Large intestine (tissue), 3 donors: ENCODE results near the gene RASGRF2. TPM values are rescaled to one million over a fixed set of nuclear protein-coding genes. Genes with fewer than 3 reads are reported as not detected.
"Not testable (repeated sequence)": the region's sequence is repeated elsewhere in the genome, so short reads cannot be mapped to it uniquely, and the experiment has no call there.

ENCODE experiments used
- DNase-seq, 2 donors: peaks; one replicate each; pipeline versions ENCODE4 v3.0.0 to v3.0.0-alpha.2; 2013
- H3K27ac ChIP-seq: one replicate; pipeline ENCODE4 v1.5.1; 2013; ENCODE audit warnings: low read length
- H3K27me3 ChIP-seq: 2 replicates; pipeline ENCODE4 v1.6.1; 2013; ENCODE audit warnings: low read length; ENCODE audit not compliant: control insufficient read depth, insufficient read depth
- H3K36me3 ChIP-seq: 2 replicates; pipeline ENCODE4 v1.6.1; 2013; ENCODE audit warnings: low read length; ENCODE audit not compliant: control insufficient read depth, insufficient read depth
- H3K4me1 ChIP-seq: one replicate; pipeline ENCODE4 v1.6.1; 2013; ENCODE audit warnings: low read length; ENCODE audit not compliant: control insufficient read depth, insufficient read depth
- H3K4me3 ChIP-seq: one replicate; pipeline ENCODE4 v1.5.1; 2013; ENCODE audit warnings: low read length
- H3K9me3 ChIP-seq: one replicate; pipeline ENCODE4 v1.6.1; 2013; ENCODE audit warnings: mild to moderate bottlenecking, low read depth, low read length, moderate library complexity; ENCODE audit not compliant: control insufficient read depth
- WGBS: methylation state at CpG from one replicate; pipeline ENCODE4 v1.1.5; 2013; ENCODE audit warnings: low lambda C conversion rate; ENCODE audit not compliant: insufficient coverage; 5-methylcytosine and 5-hydroxymethylcytosine counted together
- polyA plus RNA-seq: library from polyadenylated mRNA; unstranded; fragments of 120-200 nt; gene quantifications from one replicate; pipeline ENCODE4 v1.2.1, GENCODE V29; 2013

RASGRF2 gene
- polyA plus RNA-seq, 1 donor, result 3.1 TPM

- H3K4me3 ChIP-seq, H3K27me3 ChIP-seq, DNase-seq, H3K36me3 ChIP-seq, H3K9me3 ChIP-seq, H3K27ac ChIP-seq, H3K4me1 ChIP-seq: not testable (repeated sequence)
- no CpG with 5 or more reads among the region's 6 CpGs for WGBS
Measured at GRCh38 chr5:81018608-81019007, 58.4 kb downstream of the RASGRF2 start.

- H3K36me3 ChIP-seq, result no peaks in the 10 kb centered on the region
- DNase-seq, result no peak
- H3K9me3 ChIP-seq, result no peaks in the 10 kb centered on the region
- H3K27ac ChIP-seq, result no peak overlapping the region
- no peaks in the 10 kb centered on the region for H3K4me1 ChIP-seq
- H3K27me3 ChIP-seq, result no peaks in the 10 kb centered on the region
- 86% methylated on average over 1 of the region's 1 CpG for WGBS
- no peak overlapping the region for H3K4me3 ChIP-seq
Measured at GRCh38 chr5:81019748-81020147, 59.6 kb downstream of the RASGRF2 start.

GRCh38 chr5:81020478-81021167 is 60.5 kb downstream of the RASGRF2 start:
- no peaks in the 10 kb centered on the region for H3K4me1 ChIP-seq
- H3K9me3 ChIP-seq, result no peaks in the 10 kb centered on the region
- no peak overlapping the region for H3K4me3 ChIP-seq
- H3K36me3 ChIP-seq, result no peaks in the 10 kb centered on the region
- no peak for DNase-seq
- H3K27me3 ChIP-seq, result no peaks in the 10 kb centered on the region
- WGBS, result 90% methylated on average over 2 of the region's 6 CpGs
- no peak overlapping the region for H3K27ac ChIP-seq

- H3K27me3 ChIP-seq, result no peaks in the 10 kb centered on the region
- no CpG with 5 or more reads among the region's 4 CpGs for WGBS
- no peak overlapping the region for H3K27ac ChIP-seq
- H3K4me3 ChIP-seq, result no peak overlapping the region
- H3K4me1 ChIP-seq, result no peaks in the 10 kb centered on the region
- no peak for DNase-seq
- no peaks in the 10 kb centered on the region for H3K36me3 ChIP-seq
- no peaks in the 10 kb centered on the region for H3K9me3 ChIP-seq
Measured at GRCh38 chr5:81021486-81021885, 61.3 kb downstream of the RASGRF2 start.

GRCh38 chr5:81021951-81022687 is 62.0 kb downstream of the RASGRF2 start:
- no peaks in the 10 kb centered on the region for H3K36me3 ChIP-seq
- no peaks in the 10 kb centered on the region for H3K27me3 ChIP-seq
- H3K4me3 ChIP-seq, result no peak overlapping the region
- WGBS, result 83% methylated on average over 1 of the region's 10 CpGs
- DNase-seq, result no peak
- no peak overlapping the region for H3K27ac ChIP-seq
- no peaks in the 10 kb centered on the region for H3K9me3 ChIP-seq
- no peaks in the 10 kb centered on the region for H3K4me1 ChIP-seq

- no peak for DNase-seq
- no peaks in the 10 kb centered on the region for H3K36me3 ChIP-seq
- WGBS, result no CpG with 5 or more reads among the region's 5 CpGs
- no peak overlapping the region for H3K4me3 ChIP-seq
- no peaks in the 10 kb centered on the region for H3K27me3 ChIP-seq
- H3K27ac ChIP-seq, result no peak overlapping the region
- H3K4me1 ChIP-seq, result no peaks in the 10 kb centered on the region
- H3K9me3 ChIP-seq, result no peaks in the 10 kb centered on the region
Measured at GRCh38 chr5:81022688-81023084, 62.5 kb downstream of the RASGRF2 start.

- WGBS, result 80% methylated on average over 1 of the region's 2 CpGs
- H3K27ac ChIP-seq, result no peak overlapping the region
- no peaks in the 10 kb centered on the region for H3K9me3 ChIP-seq
- H3K36me3 ChIP-seq, result no peaks in the 10 kb centered on the region
- no peak overlapping the region for H3K4me3 ChIP-seq
- H3K4me1 ChIP-seq, result no peaks in the 10 kb centered on the region
- no peaks in the 10 kb centered on the region for H3K27me3 ChIP-seq
- DNase-seq, result no peak
Measured at GRCh38 chr5:81023261-81023970, 63.3 kb downstream of the RASGRF2 start.

- H3K4me1 ChIP-seq, result no peaks in the 10 kb centered on the region
- no peaks in the 10 kb centered on the region for H3K36me3 ChIP-seq
- DNase-seq, result no peak
- no peaks in the 10 kb centered on the region for H3K27me3 ChIP-seq
- H3K9me3 ChIP-seq, result no peaks in the 10 kb centered on the region
- H3K4me3 ChIP-seq, result no peak overlapping the region
- H3K27ac ChIP-seq, result no peak overlapping the region
- WGBS, result no CpG with 5 or more reads among the region's 5 CpGs
Measured at GRCh38 chr5:81027481-81028058, 67.4 kb downstream of the RASGRF2 start.

- not testable (repeated sequence) for H3K27ac ChIP-seq, H3K4me3 ChIP-seq, H3K36me3 ChIP-seq, H3K27me3 ChIP-seq, H3K4me1 ChIP-seq, H3K9me3 ChIP-seq, DNase-seq
- WGBS, result no CpG with 5 or more reads among the region's 6 CpGs
Measured at GRCh38 chr5:81028888-81029287, 68.7 kb downstream of the RASGRF2 start.

GRCh38 chr5:81029736-81030135 is 69.6 kb downstream of the RASGRF2 start:
- not testable (repeated sequence) for H3K4me1 ChIP-seq, DNase-seq, H3K36me3 ChIP-seq, H3K4me3 ChIP-seq, H3K9me3 ChIP-seq, H3K27ac ChIP-seq, H3K27me3 ChIP-seq
- WGBS, result 54% methylated on average over 2 of the region's 4 CpGs
